Hepatocyte (in vitro differentiated cells): ENCODE results near the gene DCAF8. TPM values are rescaled to one million over a fixed set of nuclear protein-coding genes. Genes with fewer than 3 reads are reported as not detected.

Experiments used
- DNase-seq: peaks from one replicate; pipeline ENCODE4 v3.0.0-alpha.2; 2016; ENCODE audit warnings: low spot score
- H2AFZ ChIP-seq: fragments of 200-600 bp; sonication (generic); 2 replicates; pipeline ENCODE4 v1.6.0; 2016; ENCODE audit warnings: antibody characterized with exemption, mild to moderate bottlenecking
- H3K27ac ChIP-seq: fragments of 200-600 bp; sonication (generic); 2 replicates; pipeline ENCODE4 v1.5.1; 2016; ENCODE audit warnings: mild to moderate bottlenecking
- H3K27me3 ChIP-seq: fragments of 200-600 bp; sonication (generic); 2 replicates; pipeline ENCODE4 v1.6.1; 2016
- H3K36me3 ChIP-seq: fragments of 200-600 bp; sonication (generic); replicated peaks from 2 replicates; pipeline ENCODE4 v1.5.1; 2016; ENCODE audit warnings: low read depth; ENCODE audit not compliant: insufficient read depth
- H3K4me1 ChIP-seq: fragments of 200-600 bp; sonication (generic); 2 replicates; pipeline ENCODE4 v1.5.1; 2016; ENCODE audit warnings: mild to moderate bottlenecking, moderate library complexity; ENCODE audit not compliant: insufficient read depth
- H3K4me2 ChIP-seq: fragments of 200-600 bp; sonication (generic); 2 replicates; pipeline ENCODE4 v1.6.0; 2016
- H3K4me3 ChIP-seq: fragments of 200-600 bp; sonication (generic); 2 replicates; pipeline ENCODE4 v1.5.1; 2016; ENCODE audit warnings: mild to moderate bottlenecking
- H3K79me2 ChIP-seq: fragments of 200-600 bp; sonication (generic); 2 replicates; pipeline ENCODE4 v1.6.0; 2017; ENCODE audit warnings: mild to moderate bottlenecking
- H3K9me2 ChIP-seq: fragments of 200-600 bp; sonication (generic); replicated peaks from 2 replicates; pipeline ENCODE4 v1.6.0; 2017; ENCODE audit warnings: mild to moderate bottlenecking; ENCODE audit not compliant: insufficient read depth
- H3K9me3 ChIP-seq: fragments of 200-600 bp; sonication (generic); 2 replicates; pipeline ENCODE4 v1.5.1; 2016; ENCODE audit warnings: low read depth, mild to moderate bottlenecking
- H4K20me1 ChIP-seq: fragments of 200-600 bp; sonication (generic); 2 replicates; pipeline ENCODE4 v1.6.0; 2016; ENCODE audit warnings: mild to moderate bottlenecking; ENCODE audit not compliant: insufficient read depth, poor library complexity, severe bottlenecking
- EZH2 ChIP-seq: fragments of 200-600 bp; sonication (generic); IDR thresholded peaks from 2 replicates; pipeline ENCODE4 v1.6.1; 2016; ENCODE audit warnings: antibody characterized with exemption, mild to moderate bottlenecking, borderline replicate concordance
- EZH2phosphoT487 ChIP-seq: fragments of 200-600 bp; sonication (generic); IDR thresholded peaks from one replicate; pipeline ENCODE4 v1.6.1; 2018; ENCODE audit warnings: antibody characterized with exemption, mild to moderate bottlenecking, low read depth, moderate library complexity; ENCODE audit not compliant: unreplicated experiment, severe bottlenecking
- WGBS: methylation state at CpG from one replicate; pipeline ENCODE4 v1.1.6; 2016; ENCODE audit warnings: low lambda C conversion rate; ENCODE audit errors: missing lambda C conversion rate; 5-methylcytosine and 5-hydroxymethylcytosine counted together
- polyA plus RNA-seq: library from polyadenylated mRNA; unstranded; fragments of >200 nt; fragmentation: Nextera tagmentation; extraction: Ambion mirVana; gene quantifications from 2 replicates; pipeline ENCODE4 v1.2.1, GENCODE V29; 2016
- total RNA-seq: library from RNA; depleted of rRNA; stranded (reverse); fragments of >200 nt; gene quantifications from 2 replicates; pipeline ENCODE4 v1.2.3, GENCODE V29; 2014
- TF ChIP-seq, protein P1 (sequence below): fragments of 200-600 bp; sonication (generic); IDR thresholded peaks from 2 replicates; pipeline ENCODE4 v1.5.1; 2016; ENCODE audit warnings: antibody characterized with exemption, mild to moderate bottlenecking; ENCODE audit not compliant: poor library complexity

The DCAF8 gene
- total and polyA plus RNA-seq, 2 experiments from 2014 or later = 95.1 to 110 TPM

- Histone ChIP-seq H3K4me1 (no peaks in the 10 kb centered on the region), H4K20me1 (no peaks in the 10 kb centered on the region), H3K4me2 (no peak overlapping the region), H2AFZ (no peak overlapping the region), H3K9me2 (no peaks in the 10 kb centered on the region), H3K4me3 (no peak overlapping the region), H3K27me3 (no peaks in the 10 kb centered on the region), H3K36me3 (no peaks in the 10 kb centered on the region), H3K9me3 (no peaks in the 10 kb centered on the region), H3K79me2 (no peaks in the 10 kb centered on the region), H3K27ac (no peak overlapping the region)
- TF ChIP-seq EZH2 (no peak), EZH2phosphoT487 (no peak)
- TF ChIP-seq, protein P1, sequence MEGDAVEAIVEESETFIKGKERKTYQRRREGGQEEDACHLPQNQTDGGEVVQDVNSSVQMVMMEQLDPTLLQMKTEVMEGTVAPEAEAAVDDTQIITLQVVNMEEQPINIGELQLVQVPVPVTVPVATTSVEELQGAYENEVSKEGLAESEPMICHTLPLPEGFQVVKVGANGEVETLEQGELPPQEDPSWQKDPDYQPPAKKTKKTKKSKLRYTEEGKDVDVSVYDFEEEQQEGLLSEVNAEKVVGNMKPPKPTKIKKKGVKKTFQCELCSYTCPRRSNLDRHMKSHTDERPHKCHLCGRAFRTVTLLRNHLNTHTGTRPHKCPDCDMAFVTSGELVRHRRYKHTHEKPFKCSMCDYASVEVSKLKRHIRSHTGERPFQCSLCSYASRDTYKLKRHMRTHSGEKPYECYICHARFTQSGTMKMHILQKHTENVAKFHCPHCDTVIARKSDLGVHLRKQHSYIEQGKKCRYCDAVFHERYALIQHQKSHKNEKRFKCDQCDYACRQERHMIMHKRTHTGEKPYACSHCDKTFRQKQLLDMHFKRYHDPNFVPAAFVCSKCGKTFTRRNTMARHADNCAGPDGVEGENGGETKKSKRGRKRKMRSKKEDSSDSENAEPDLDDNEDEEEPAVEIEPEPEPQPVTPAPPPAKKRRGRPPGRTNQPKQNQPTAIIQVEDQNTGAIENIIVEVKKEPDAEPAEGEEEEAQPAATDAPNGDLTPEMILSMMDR = no peak
- no peak for DNase-seq
- WGBS = 91% methylated on average over 6 of the region's 6 CpGs
Measured at GRCh38 chr1:160167580-160167979, 94.8 kb downstream of the DCAF8 start.

- no peak overlapping the region for H2AFZ ChIP-seq
- 88% methylated on average over 3 of the region's 4 CpGs for WGBS
Measured at GRCh38 chr1:160167056-160167455, 95.3 kb downstream of the DCAF8 start.

DNA sequence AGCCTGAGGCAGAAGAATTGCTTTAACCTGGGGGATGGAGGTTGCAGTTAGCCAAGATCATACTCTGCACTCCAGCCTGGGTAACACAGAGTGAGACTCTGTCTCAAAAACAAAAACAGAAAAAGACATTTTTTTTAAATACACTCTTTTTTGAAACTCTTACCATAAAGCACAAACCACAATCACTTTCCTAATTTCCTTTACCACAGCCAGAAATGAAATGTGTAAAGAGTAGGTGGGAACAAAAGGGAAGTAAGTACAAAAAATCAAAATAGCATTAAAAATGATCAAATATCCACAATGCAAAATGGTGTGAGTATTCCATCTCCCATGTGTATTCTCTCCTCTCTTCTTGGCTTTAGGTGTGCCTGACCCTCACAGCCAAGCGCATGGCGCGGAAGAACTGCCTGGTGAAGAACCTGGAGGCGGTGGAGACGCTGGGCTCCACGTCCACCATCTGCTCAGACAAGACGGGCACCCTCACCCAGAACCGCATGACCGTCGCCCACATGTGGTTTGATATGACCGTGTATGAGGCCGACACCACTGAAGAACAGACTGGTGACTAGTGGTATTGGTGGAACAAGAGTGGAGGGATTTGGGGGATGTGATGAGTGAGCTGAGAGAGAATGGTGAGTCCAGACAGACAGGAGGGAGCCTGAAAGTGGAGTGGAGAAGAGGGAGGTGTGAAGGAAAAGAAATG is 96.0 kb downstream of the DCAF8 start:
- no peak overlapping the region for H3K4me2 ChIP-seq
- 94% methylated on average over 12 of the region's 12 CpGs for WGBS
- no peaks in the 10 kb centered on the region for H3K36me3 ChIP-seq
- H3K27ac ChIP-seq = no peak overlapping the region
- TF ChIP-seq EZH2 (no peak), EZH2phosphoT487 (no peak)
- TF ChIP-seq, protein P1 = no peak
- no peaks in the 10 kb centered on the region for H3K79me2 ChIP-seq
- H2AFZ ChIP-seq = no peak overlapping the region
- no peaks in the 10 kb centered on the region for H3K27me3 ChIP-seq
- DNase-seq = no peak
- H3K4me1 ChIP-seq = no peaks in the 10 kb centered on the region
- H4K20me1 ChIP-seq = no peaks in the 10 kb centered on the region
- H3K9me2 ChIP-seq = no peaks in the 10 kb centered on the region
- H3K4me3 ChIP-seq = no peak overlapping the region
- H3K9me3 ChIP-seq = no peaks in the 10 kb centered on the region

More at GRCh38 chr1:160167056-160167455, 95.3 kb downstream of the DCAF8 start:
- H3K79me2 ChIP-seq = no peaks in the 10 kb centered on the region
- DNase-seq = no peak
- no peaks in the 10 kb centered on the region for H4K20me1 ChIP-seq
- TF ChIP-seq, protein P1 = no peak
- TF ChIP-seq EZH2 (no peak), EZH2phosphoT487 (no peak)
- H3K9me2 ChIP-seq = no peaks in the 10 kb centered on the region
- H3K36me3 ChIP-seq = no peaks in the 10 kb centered on the region
- H3K9me3 ChIP-seq = no peaks in the 10 kb centered on the region
- H3K27ac ChIP-seq = no peak overlapping the region
- no peak overlapping the region for H3K4me3 ChIP-seq
- no peaks in the 10 kb centered on the region for H3K27me3 ChIP-seq
- H3K4me1 ChIP-seq = no peaks in the 10 kb centered on the region
- no peak overlapping the region for H3K4me2 ChIP-seq

Other genes with a start within 250 kb of the DCAF8 start
- gene PIGM, start 230.6 kb downstream of the DCAF8 start, total RNA-seq = 9.0 and 10.5 TPM in 2 replicates
- 5.9 and 6.3 TPM in 2 replicates for gene PIGM, start 230.6 kb downstream of the DCAF8 start, polyA plus RNA-seq
- gene KCNJ10, start 192.4 kb downstream of the DCAF8 start, total RNA-seq = not detected in 2 replicates
- gene KCNJ10, start 192.4 kb downstream of the DCAF8 start, polyA plus RNA-seq = not detected in 2 replicates
- not detected in 2 replicates for gene KCNJ9, start 181.0 kb downstream of the DCAF8 start, total RNA-seq
- gene KCNJ9, start 181.0 kb downstream of the DCAF8 start, polyA plus RNA-seq = not detected in 2 replicates
- 26.0 and 36.8 TPM in 2 replicates for gene IGSF8, start 163.9 kb downstream of the DCAF8 start, total RNA-seq
- 39.3 and 54.1 TPM in 2 replicates for gene IGSF8, start 163.9 kb downstream of the DCAF8 start, polyA plus RNA-seq
- gene ATP1A2, start 146.8 kb downstream of the DCAF8 start, total RNA-seq = 2.9 and 4.7 TPM in 2 replicates
- 0.80 and 1.5 TPM in 2 replicates for gene ATP1A2, start 146.8 kb downstream of the DCAF8 start, polyA plus RNA-seq
- gene ATP1A4, start 110.9 kb downstream of the DCAF8 start, total RNA-seq = 0.68 and 4.4 TPM in 2 replicates
- gene ATP1A4, start 110.9 kb downstream of the DCAF8 start, polyA plus RNA-seq = 0.45 and 2.2 TPM in 2 replicates
- 0.72 TPM in 1 of 2 replicates, not detected in the other for gene CASQ1, start 72.0 kb downstream of the DCAF8 start, total RNA-seq
- 0.51 and 0.57 TPM in 2 replicates for gene CASQ1, start 72.0 kb downstream of the DCAF8 start, polyA plus RNA-seq
- gene PEA15, start 57.2 kb downstream of the DCAF8 start, total RNA-seq = 61.1 and 82.3 TPM in 2 replicates
- 59.5 and 62.0 TPM in 2 replicates for gene PEA15, start 57.2 kb downstream of the DCAF8 start, polyA plus RNA-seq
- gene PEX19, start 22.6 kb upstream of the DCAF8 start, total RNA-seq = 60.3 and 74.4 TPM in 2 replicates
- 37.7 and 39.3 TPM in 2 replicates for gene PEX19, start 22.6 kb upstream of the DCAF8 start, polyA plus RNA-seq
- gene COPA, start 80.7 kb upstream of the DCAF8 start, total RNA-seq = 149 and 151 TPM in 2 replicates
- 138 and 141 TPM in 2 replicates for gene COPA, start 80.7 kb upstream of the DCAF8 start, polyA plus RNA-seq
- 90.3 and 103 TPM in 2 replicates for gene NCSTN, start 80.8 kb upstream of the DCAF8 start, total RNA-seq
- 112 and 120 TPM in 2 replicates for gene NCSTN, start 80.8 kb upstream of the DCAF8 start, polyA plus RNA-seq
- 0.13 TPM in 1 of 2 replicates, not detected in the other for gene NHLH1, start 104.5 kb upstream of the DCAF8 start, total RNA-seq
- not detected in 2 replicates for gene NHLH1, start 104.5 kb upstream of the DCAF8 start, polyA plus RNA-seq
- 9.7 and 10.9 TPM in 2 replicates for gene VANGL2, start 138.0 kb upstream of the DCAF8 start, total RNA-seq
- gene VANGL2, start 138.0 kb upstream of the DCAF8 start, polyA plus RNA-seq = 8.2 and 8.9 TPM in 2 replicates